H1 (cell line): ENCODE results near the gene FBXO2. TPM values are rescaled to one million over a fixed set of nuclear protein-coding genes. Genes with fewer than 3 reads are reported as not detected.

Experiments
- CTCF ChIA-PET: fragments of 300-600 bp; sonication (Branson Sonifier 250); formaldehyde crosslinking; loops from one replicate; lab custom pipeline; 2021; ENCODE audit not compliant: partially characterized antibody; lab: Charles Lee
- POLR2A ChIA-PET: fragments of 300-600 bp; sonication (Branson Sonifier 250); formaldehyde crosslinking; loops from one replicate; lab custom pipeline; 2021; ENCODE audit warnings: inconsistent platforms; ENCODE audit not compliant: partially characterized antibody; lab: Charles Lee
- DNase-seq, 2 experiments: peaks; one replicate each; pipeline versions ENCODE4 v3.0.0 to v3.0.0-alpha.2; 2010 to 2022; ENCODE audit warnings: low spot score in 2 of 2, low read depth in 1 of 2, mixed read lengths in 1 of 2
- FAIRE-seq: peaks from 2 replicates; lab custom pipeline; 2011; peaks lifted over from hg19 to GRCh38; lab: Jason Lieb, UNC
- H2AFZ ChIP-seq: 2 replicates; pipeline ENCODE4 v1.8.1; 2012; ENCODE audit warnings: low read length, inconsistent platforms
- H2AK5ac ChIP-seq: 2 replicates; pipeline ENCODE4 v1.6.1; 2013; ENCODE audit warnings: low read depth, low read length
- H2BK120ac ChIP-seq: replicated peaks from 2 replicates; pipeline ENCODE3; 2013; ENCODE audit warnings: low read depth, low read length, inconsistent platforms
- H2BK12ac ChIP-seq: 2 replicates; pipeline ENCODE4 v1.6.1; 2013; ENCODE audit warnings: low read depth, low read length
- H2BK15ac ChIP-seq: 2 replicates; pipeline ENCODE4 v1.6.1; 2013; ENCODE audit warnings: low read length
- H2BK20ac ChIP-seq: 2 replicates; pipeline ENCODE4 v1.6.1; 2013; ENCODE audit warnings: low read length
- H2BK5ac ChIP-seq: 2 replicates; pipeline ENCODE4 v1.6.1; 2013; ENCODE audit warnings: low read depth, low read length
- H3K14ac ChIP-seq: 2 replicates; pipeline ENCODE4 v1.6.1; 2013; ENCODE audit warnings: inconsistent platforms; ENCODE audit not compliant: insufficient read length
- H3K18ac ChIP-seq: 2 replicates; pipeline ENCODE4 v1.6.1; 2013; ENCODE audit warnings: low read length; ENCODE audit errors: extremely low read depth
- H3K23ac ChIP-seq: 2 replicates; pipeline ENCODE4 v1.6.1; 2013; ENCODE audit warnings: inconsistent platforms; ENCODE audit not compliant: insufficient read length
- H3K23me2 ChIP-seq: 2 replicates; pipeline ENCODE4 v1.6.1; 2013; ENCODE audit warnings: low read depth, low read length
- H3K27ac ChIP-seq: 2 replicates; pipeline ENCODE4 v1.6.1; 2011; ENCODE audit warnings: low read depth, low read length, inconsistent platforms
- H3K27me3 ChIP-seq, 4 experiments: replicated peaks in 1 of 4; 1 replicate in 1 of 4; 2 replicates in 3 of 4; pipeline versions ENCODE4 v1.6.1 to v1.8.1; 2011 to 2013; ENCODE audit warnings: low read length in 3 of 4, mild to moderate bottlenecking in 3 of 4, inconsistent platforms in 2 of 4, mixed read lengths in 2 of 4, moderate library complexity in 1 of 4; ENCODE audit not compliant: control insufficient read depth in 3 of 4, insufficient read depth in 3 of 4; ENCODE audit errors: extremely low read depth in 1 of 4
- H3K36me3 ChIP-seq, 4 experiments: 2 replicates each; pipeline versions ENCODE4 v1.6.1 to v1.8.1; 2011 to 2013; ENCODE audit warnings: mild to moderate bottlenecking in 4 of 4, low read length in 3 of 4, moderate library complexity in 2 of 4, control low read depth in 1 of 4, inconsistent platforms in 1 of 4; ENCODE audit not compliant: insufficient read depth in 4 of 4, control insufficient read depth in 2 of 4
- H3K4ac ChIP-seq: replicated peaks from 2 replicates; pipeline ENCODE3; 2013; ENCODE audit warnings: low read length, low read depth, mixed read lengths, inconsistent platforms; ENCODE audit not compliant: insufficient read length
- H3K4me1 ChIP-seq, 4 experiments: replicated peaks in 1 of 4; 1 replicate in 1 of 4; 2 replicates in 3 of 4; pipeline versions ENCODE4 v1.6.1 to v1.8.1; 2011 to 2013; ENCODE audit warnings: low read length in 3 of 4, inconsistent platforms in 2 of 4, mixed read lengths in 1 of 4; ENCODE audit not compliant: insufficient read depth in 4 of 4, control insufficient read depth in 3 of 4
- H3K4me2 ChIP-seq, 2 experiments: 2 replicates each; pipeline versions ENCODE4 v1.6.1 to v1.8.1; 2011 to 2013; ENCODE audit warnings: low read depth in 2 of 2, low read length in 2 of 2, control low read depth in 1 of 2, inconsistent platforms in 1 of 2, mild to moderate bottlenecking in 1 of 2; ENCODE audit not compliant: insufficient read depth in 1 of 2
- H3K4me3 ChIP-seq, 4 experiments: fragments of 200-600, 300-600 bp in 1 of 4; sonication (generic), shearing (Covaris generic), sonication (Bioruptor Twin) in 1 of 4; 2 replicates each; pipeline versions ENCODE4 v1.5.1 to v1.8.1; 2011 to 2016; ENCODE audit warnings: low read length in 4 of 4, low read depth in 3 of 4, control low read depth in 2 of 4, inconsistent platforms in 2 of 4, mild to moderate bottlenecking in 2 of 4, mixed read lengths in 1 of 4, moderate library complexity in 1 of 4; ENCODE audit not compliant: insufficient read depth in 2 of 4; ENCODE audit errors: extremely low read depth in 1 of 4
- H3K56ac ChIP-seq: replicated peaks from 2 replicates; pipeline ENCODE3; 2013; ENCODE audit warnings: low read depth, mild to moderate bottlenecking, mixed read lengths, low read length, inconsistent platforms; ENCODE audit not compliant: insufficient read length
- H3K79me1 ChIP-seq: 2 replicates; pipeline ENCODE4 v1.6.1; 2013; ENCODE audit warnings: low read depth, low read length, control low read depth
- H3K79me2 ChIP-seq, 2 experiments: 2 replicates each; pipeline versions ENCODE4 v1.6.1 to v1.8.1; 2012 to 2013; ENCODE audit warnings: low read length in 2 of 2, mild to moderate bottlenecking in 2 of 2, inconsistent platforms in 1 of 2; ENCODE audit not compliant: insufficient read depth in 2 of 2, control insufficient read depth in 1 of 2
- H3K9ac ChIP-seq, 4 experiments: replicated peaks in 1 of 4; 1 replicate in 1 of 4; 2 replicates in 3 of 4; pipeline versions ENCODE4 v1.6.1 to v1.8.1; 2011 to 2013; ENCODE audit warnings: low read depth in 3 of 4, low read length in 3 of 4, control low read depth in 2 of 4, mild to moderate bottlenecking in 2 of 4, moderate library complexity in 2 of 4, inconsistent platforms in 1 of 4; ENCODE audit errors: extremely low read depth in 1 of 4
- H3K9me3 ChIP-seq, 2 experiments: 2 replicates each; pipeline versions ENCODE4 v1.6.1 to v1.8.1; 2012 to 2013; ENCODE audit warnings: mild to moderate bottlenecking in 2 of 2, moderate library complexity in 2 of 2, control low read depth in 1 of 2, inconsistent platforms in 1 of 2, low read depth in 1 of 2, low read length in 1 of 2, mixed read lengths in 1 of 2; ENCODE audit not compliant: insufficient read depth in 2 of 2
- H4K20me1 ChIP-seq, 2 experiments: replicated peaks in 1 of 2; 2 replicates each; pipeline versions ENCODE3 to v1.8.1; 2011 to 2013; ENCODE audit warnings: inconsistent platforms in 2 of 2, low read length in 2 of 2, mild to moderate bottlenecking in 1 of 2; ENCODE audit not compliant: insufficient read depth in 2 of 2, control insufficient read depth in 1 of 2
- H4K5ac ChIP-seq: 2 replicates; pipeline ENCODE4 v1.6.1; 2013; ENCODE audit warnings: low read length, low read depth, mixed read lengths, inconsistent platforms; ENCODE audit not compliant: insufficient read length
- H4K8ac ChIP-seq: 2 replicates; pipeline ENCODE4 v1.8.0; 2013; ENCODE audit warnings: mild to moderate bottlenecking, moderate library complexity, low read length, inconsistent platforms; ENCODE audit not compliant: insufficient read depth; ENCODE audit errors: extremely low read depth
- H4K91ac ChIP-seq: replicated peaks from 2 replicates; pipeline ENCODE3; 2013; ENCODE audit warnings: low read length, mixed read lengths, inconsistent platforms; ENCODE audit not compliant: insufficient read length
- E2F6 ChIP-seq: IDR thresholded peaks from 2 replicates; pipeline ENCODE4 v1.6.1; 2012; ENCODE audit warnings: inconsistent platforms
- KDM4A ChIP-seq: IDR thresholded peaks from one replicate; pipeline ENCODE4 v1.7.1; 2012; ENCODE audit warnings: low read depth, mild to moderate bottlenecking, moderate library complexity, low read length, inconsistent platforms; ENCODE audit not compliant: severe bottlenecking
- NANOG ChIP-seq: IDR thresholded peaks from 2 replicates; pipeline ENCODE4 v1.6.1; 2011; ENCODE audit warnings: low read length, low read depth, mild to moderate bottlenecking, inconsistent platforms; ENCODE audit not compliant: insufficient read depth, poor library complexity, severe bottlenecking
- PHF8 ChIP-seq: fragments of 200-600 bp; sonication (generic); conservative IDR thresholded peaks from 2 replicates; pipeline ENCODE4 v1.7.1; 2012; ENCODE audit warnings: low read depth, mild to moderate bottlenecking, inconsistent platforms, low read length, moderate library complexity
- RBBP5 ChIP-seq: IDR thresholded peaks from 2 replicates; pipeline ENCODE4 v1.7.1; 2012; ENCODE audit warnings: low read depth, mild to moderate bottlenecking, inconsistent platforms, low read length, moderate library complexity, borderline replicate concordance
- SIN3A ChIP-seq, 2 experiments: IDR thresholded peaks in 1 of 2; conservative IDR thresholded peaks in 1 of 2; 2 replicates each; pipeline ENCODE4 v1.6.1; 2011 to 2012; ENCODE audit warnings: low read length in 2 of 2, improper control_type of control experiment in 1 of 2, low read depth in 1 of 2, mild to moderate bottlenecking in 1 of 2
- SIRT6 ChIP-seq: IDR thresholded peaks from one replicate; pipeline ENCODE4 v1.7.1; 2012; ENCODE audit warnings: low read length, inconsistent platforms
- SP4 ChIP-seq: IDR thresholded peaks from 2 replicates; pipeline ENCODE4 v1.6.1; 2012; ENCODE audit warnings: low read length, inconsistent platforms
- YY1 ChIP-seq: IDR thresholded peaks from 2 replicates; pipeline ENCODE4 v1.6.1; 2011; ENCODE audit warnings: low read depth, mild to moderate bottlenecking, low read length
- WGBS, 2 experiments: shearing (Covaris generic) in 1 of 2; methylation state at CpG; one replicate each; pipeline versions ENCODE4 v1.1.6 to v1.1.7; 2013 to 2015; ENCODE audit warnings: low lambda C conversion rate in 2 of 2, mixed read lengths in 2 of 2, inconsistent platforms in 1 of 2, low coverage in 1 of 2, missing lambda C conversion rate in 1 of 2; ENCODE audit not compliant: insufficient replicate concordance in 2 of 2, insufficient coverage in 1 of 2, insufficient read length in 1 of 2; ENCODE audit errors: extremely low coverage in 1 of 2, missing lambda C conversion rate in 1 of 2; 5-methylcytosine and 5-hydroxymethylcytosine counted together
- polyA plus RNA-seq, 7 experiments: library from polyadenylated mRNA; depleted of rRNA in 3 of 7; stranded (reverse) in 5 of 7; unstranded in 2 of 7; fragments of >200 nt in 5 of 7; fragments of 200-250 nt in 2 of 7; gene quantifications; 1 replicate in 5 of 7; 2 replicates in 1 of 7; 4 replicates in 1 of 7; pipeline versions ENCODE4 v1.2.1 to v1.2.3, GENCODE V29; 2011 to 2013; ENCODE audit warnings: missing spikeins in 2 of 7, mixed read lengths in 2 of 7
- total RNA-seq: library from RNA; stranded (reverse); fragmentation: NEBNext Ultra II Directional; extraction: Animal tissue kit (Norgen Biotek cat#: 25700); gene quantifications from 2 replicates; pipeline ENCODE4 v1.2.1, GENCODE V29; 2021

Gene FBXO2
- total and polyA plus RNA-seq, 2 of the 8 experiments (the other 6 are each of a cell fraction or from before 2014, with no cell fraction given): 51.3 to 57.9 TPM

GRCh38 chr1:11691928-11692711 lies 37.9 kb upstream of the FBXO2 start:
- Histone ChIP-seq H2BK15ac (peak overlapping the region; percentile 99; the same call in 1 of the 2 replicates), H3K4me1 (peaks cover 11 to 37% (median 27%) of the 10 kb centered on the region in 4 experiments), H3K27me3 (peaks cover 0 to 2% (median 0%) of the 10 kb centered on the region in 4 experiments; a peak in 2 of 7 replicates), H3K4me2 (peak overlapping the region; percentile 71 to 80), H3K18ac (peak overlapping the region; percentile 91), H3K23me2 (peaks cover 23% of the 10 kb centered on the region), H3K79me1 (peaks cover 25% of the 10 kb centered on the region), H3K4ac (peak overlapping the region; percentile 98), H3K14ac (no peak overlapping the region), H3K79me2 (peaks cover 15 to 65% of the 10 kb centered on the region in 2 experiments), H2BK20ac (no peak overlapping the region), H4K91ac (peak overlapping the region; percentile 94), H2BK120ac (peak overlapping the region; percentile 94), H4K20me1 (peaks cover 0 to 7% of the 10 kb centered on the region in 2 experiments), H3K9ac (peak overlapping the region; percentile 56 to 85 (median 76)), H2AFZ (no peak overlapping the region), H3K23ac (no peak overlapping the region), H3K56ac (peak overlapping the region; percentile 90), H3K27ac (peak overlapping the region; percentile 83; the same call in 1 of the 2 replicates), H3K36me3 (peaks cover 0 to 5% (median 0%) of the 10 kb centered on the region in 4 experiments; a peak in 1 of 8 replicates), H3K9me3 (no peaks in the 10 kb centered on the region), H4K5ac (peak overlapping the region; percentile 98), H4K8ac (peak overlapping the region; percentile 99), H2AK5ac (peak overlapping the region; percentile 90; the same call in 1 of the 2 replicates), H3K4me3 (peak overlapping the region; percentile 75 to 99 (median 82)), H2BK5ac (peak overlapping the region; percentile 95; the same call in 1 of the 2 replicates), H2BK12ac (peak overlapping the region; percentile 87)
- POLR2A ChIA-PET: interaction anchor here (0.8 to 32.0 kb wide), 14 partner anchors 8 to 218 kb away, joined by 3 to 1025 read pairs (median 4); partner anchors contain the start of genes AGTRAP, FBXO6 and MAD2L2
- WGBS, 2 experiments: 1% methylated on average over 55 of the region's 64 CpGs; no CpG with 5 or more reads in 1 of the 2 experiments
- DNase-seq (peak in 1 of 2 experiments; percentile 70), FAIRE-seq (no peak)
- CTCF ChIA-PET: interaction anchor here (0.6 to 21.6 kb wide), 7 partner anchors 8 to 31 kb away, joined by 3 to 266 read pairs (median 6); no protein-coding TSS in a partner anchor
- TF ChIP-seq PHF8 (0 out of 2 replicates have a peak, but pooled peaks have one; percentile 14), KDM4A (peak; percentile 24), E2F6 (peak; percentile 68), RBBP5 (0 out of 2 replicates have a peak, but pooled peaks have one; percentile 45), YY1 (no peak), NANOG (no peak), SIN3A (conservative IDR thresholded peaks at IDR 0.05 in 1 of 2, IDR thresholded peaks at IDR 0.05 in 1 of 2; ENCODE audit: low read depth in 1 of 2, low read length in 2 of 2) (peak in 1 of 2 experiments; percentile 24; a peak in 1 of 4 replicates), SP4 (0 out of 2 replicates have a peak, but pooled peaks have one; percentile 34), SIRT6 (no peak)
